ES-I3 (cell line): ENCODE results near the gene TECTA.
"Not testable (repeated sequence)": the region's sequence is repeated elsewhere in the genome, so short reads cannot be mapped to it uniquely, and the experiment has no call there.

Source experiments
- H3K36me3 ChIP-seq: 2 replicates; pipeline ENCODE4 v1.6.1; 2013; ENCODE audit warnings: mild to moderate bottlenecking, low read length, control low read depth, moderate library complexity; ENCODE audit not compliant: insufficient read depth
- H3K4me1 ChIP-seq: 2 replicates; pipeline ENCODE4 v1.6.1; 2013; ENCODE audit warnings: mild to moderate bottlenecking, control low read depth, low read length; ENCODE audit not compliant: insufficient read depth
- H3K9ac ChIP-seq: 2 replicates; pipeline ENCODE4 v1.6.1; 2013; ENCODE audit warnings: low read depth, mild to moderate bottlenecking, low read length, moderate library complexity
- H3K9me3 ChIP-seq: 2 replicates; pipeline ENCODE4 v1.6.1; 2013; ENCODE audit warnings: mild to moderate bottlenecking, low read length, moderate library complexity; ENCODE audit not compliant: control insufficient read depth, insufficient read depth

TECTA gene

GRCh38 chr11:121229495-121230215 is 128.6 kb downstream of the TECTA start:
- H3K9me3 ChIP-seq, result 0 out of 2 replicates have a peak, but pooled peaks cover 10% of the 10 kb centered on the region
- no peaks in the 10 kb centered on the region; the same call in none of the 2 replicates for H3K4me1 ChIP-seq
- no peaks in the 10 kb centered on the region for H3K36me3 ChIP-seq
- no peak overlapping the region for H3K9ac ChIP-seq

- Histone ChIP-seq H3K36me3 (no peaks in the 10 kb centered on the region), H3K4me1 (peaks cover 15% of the 10 kb centered on the region), H3K9me3 (0 out of 2 replicates have a peak, but pooled peaks cover 5% of the 10 kb centered on the region), H3K9ac (no peak overlapping the region)
Measured at GRCh38 chr11:121231576-121232278, 130.7 kb downstream of the TECTA start.

GRCh38 chr11:121235057-121235456 is 134.0 kb downstream of the TECTA start:
- H3K4me1 ChIP-seq, result peaks cover 30% of the 10 kb centered on the region
- no peaks in the 10 kb centered on the region for H3K9me3 ChIP-seq
- H3K9ac ChIP-seq, result no peak overlapping the region
- H3K36me3 ChIP-seq, result no peaks in the 10 kb centered on the region

GRCh38 chr11:121236115-121237001 is 135.3 kb downstream of the TECTA start:
- Histone ChIP-seq H3K36me3 (no peaks in the 10 kb centered on the region), H3K4me1 (peaks cover 30% of the 10 kb centered on the region), H3K9ac (no peak overlapping the region), H3K9me3 (peaks cover 3% of the 10 kb centered on the region; the same call in 1 of the 2 replicates)

- H3K9ac ChIP-seq, H3K9me3 ChIP-seq, H3K36me3 ChIP-seq: not testable (repeated sequence)
- peaks cover 30% of the 10 kb centered on the region for H3K4me1 ChIP-seq
Measured at GRCh38 chr11:121237247-121237646, 136.2 kb downstream of the TECTA start.

GRCh38 chr11:121237686-121238658 is 136.9 kb downstream of the TECTA start:
- Histone ChIP-seq H3K36me3 (no peaks in the 10 kb centered on the region), H3K9ac (no peak overlapping the region), H3K9me3 (peaks cover 3% of the 10 kb centered on the region; the same call in 1 of the 2 replicates), H3K4me1 (peaks cover 30% of the 10 kb centered on the region)

- peaks cover 3% of the 10 kb centered on the region; the same call in 1 of the 2 replicates for H3K9me3 ChIP-seq
- H3K36me3 ChIP-seq, result no peaks in the 10 kb centered on the region
- H3K4me1 ChIP-seq, result peaks cover 30% of the 10 kb centered on the region
Measured at GRCh38 chr11:121238956-121239355, 137.9 kb downstream of the TECTA start.

GRCh38 chr11:121240001-121240400 is 139.0 kb downstream of the TECTA start:
- not testable (repeated sequence) for H3K36me3 ChIP-seq

More at GRCh38 chr11:121238956-121239355, 137.9 kb downstream of the TECTA start:
- no peak overlapping the region for H3K9ac ChIP-seq

GRCh38 chr11:121240650-121241303 is 139.7 kb downstream of the TECTA start:
- no peaks in the 10 kb centered on the region for H3K36me3 ChIP-seq
- H3K9ac ChIP-seq, result no peak overlapping the region
- H3K4me1 ChIP-seq, result peaks cover 21% of the 10 kb centered on the region; the same call in 1 of the 2 replicates
- peaks cover 3% of the 10 kb centered on the region; the same call in 1 of the 2 replicates for H3K9me3 ChIP-seq

More at GRCh38 chr11:121240001-121240400, 139.0 kb downstream of the TECTA start:
- H3K9me3 ChIP-seq, H3K9ac ChIP-seq: not testable (repeated sequence)
- peaks cover 27% of the 10 kb centered on the region for H3K4me1 ChIP-seq
